Peyer's patch (tissue), 4 donors: ENCODE results near the gene KDM6A.

ENCODE experiments used
- CTCF ChIP-seq, 6 experiments: fragments of 450-650 bp in 4 of 6; fragments of 200-600 bp in 2 of 6; sonication (generic) in 1 of 6; IDR thresholded peaks; one replicate each; pipeline ENCODE4 v1.5.1; 2017 to 2019; ENCODE audit warnings: antibody characterized with exemption in 6 of 6, mild to moderate bottlenecking in 3 of 6, moderate library complexity in 1 of 6
- POLR2A ChIP-seq, 2 donors: fragments of 450-650 bp; IDR thresholded peaks; one replicate each; pipeline ENCODE4 v1.5.1; 2017; ENCODE audit warnings: antibody characterized with exemption in 2 of 2, mild to moderate bottlenecking in 2 of 2, moderate library complexity in 2 of 2

DNA sequence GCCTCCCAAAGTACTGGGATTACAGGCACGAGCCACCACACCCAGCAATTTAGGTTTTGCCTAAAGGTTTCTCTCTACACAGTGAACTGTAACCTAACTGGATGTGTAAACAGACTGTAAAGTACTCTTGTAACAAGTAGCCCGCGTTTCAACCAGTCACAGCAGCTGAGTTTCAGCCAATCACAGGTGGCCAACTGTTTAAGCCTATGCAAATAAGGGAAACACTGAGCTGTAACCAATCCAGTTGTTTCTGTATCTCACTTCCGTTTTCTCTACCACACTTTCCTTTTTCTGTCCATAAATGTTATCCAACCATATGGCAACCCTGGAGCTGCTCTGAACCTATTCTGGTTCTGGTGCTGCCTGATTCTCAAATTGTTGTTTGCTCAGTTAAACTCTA, 267.8 kb downstream of the KDM6A start:
- no peak for TF ChIP-seq CTCF (IDR thresholded peaks at IDR 0.05)
- no peak for TF ChIP-seq POLR2A (IDR thresholded peaks at IDR 0.05)
